Fibroblast of villous mesenchyme (primary cell): ENCODE data around the gene RMI2. TPM values are rescaled to one million over a fixed set of nuclear protein-coding genes. Genes with fewer than 3 reads are reported as not detected.
A peak's percentile ranks its signal among the peaks of the same experiment; 100 is the strongest.

Source experiments
- DNase-seq: peaks from one replicate; pipeline ENCODE4 v3.0.0-alpha.2; 2010; ENCODE audit warnings: low read depth
- H3K4me3 ChIP-seq: 2 replicates; pipeline ENCODE4 v1.5.1; 2011; ENCODE audit warnings: low read depth, mild to moderate bottlenecking, low read length
- total RNA-seq: library from RNA; depleted of rRNA; stranded (reverse); fragments of >200 nt; gene quantifications from 2 replicates; pipeline ENCODE4 v1.2.3, GENCODE V29; 2012
- TF ChIP-seq, protein P1 (sequence below): IDR thresholded peaks from 2 replicates; pipeline ENCODE4 v1.5.1; 2012; ENCODE audit warnings: low read depth, mild to moderate bottlenecking, low read length; ENCODE audit not compliant: insufficient read depth

Gene RMI2
- total RNA-seq, 1 donor, result 5.6 TPM

DNA sequence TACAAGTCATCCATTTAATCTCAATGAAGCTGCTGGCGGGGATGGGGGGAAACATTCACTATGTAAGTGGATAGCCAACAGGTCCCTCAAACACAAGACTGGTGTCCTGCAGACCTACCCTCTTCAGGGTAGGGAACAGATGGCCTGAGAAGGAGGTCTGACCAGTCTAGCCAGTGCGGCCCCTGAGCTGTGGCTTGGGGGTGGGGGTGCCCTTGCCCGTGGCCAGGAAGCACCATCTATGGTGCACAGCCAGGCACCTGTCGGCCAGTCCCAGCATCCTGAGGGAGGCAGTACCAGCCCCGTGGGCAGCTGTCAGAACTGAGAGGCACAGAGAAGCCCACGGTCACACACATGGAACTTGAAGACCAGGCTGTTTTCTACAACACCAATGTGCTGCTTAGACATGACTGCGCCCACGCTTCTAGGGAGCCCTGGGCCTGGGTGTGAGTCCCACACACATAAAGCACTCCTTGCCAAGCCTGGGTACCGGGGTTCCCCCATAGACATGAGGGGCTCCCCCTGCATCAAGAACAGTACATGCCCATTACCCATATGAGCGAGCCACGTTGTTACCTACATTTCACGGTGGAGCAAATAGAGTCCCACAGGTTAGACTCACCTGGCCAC lies 40.9 kb downstream of the RMI2 start:
- DNase-seq, result no peak
- H3K4me3 ChIP-seq, result no peak overlapping the region
- TF ChIP-seq, protein P1, sequence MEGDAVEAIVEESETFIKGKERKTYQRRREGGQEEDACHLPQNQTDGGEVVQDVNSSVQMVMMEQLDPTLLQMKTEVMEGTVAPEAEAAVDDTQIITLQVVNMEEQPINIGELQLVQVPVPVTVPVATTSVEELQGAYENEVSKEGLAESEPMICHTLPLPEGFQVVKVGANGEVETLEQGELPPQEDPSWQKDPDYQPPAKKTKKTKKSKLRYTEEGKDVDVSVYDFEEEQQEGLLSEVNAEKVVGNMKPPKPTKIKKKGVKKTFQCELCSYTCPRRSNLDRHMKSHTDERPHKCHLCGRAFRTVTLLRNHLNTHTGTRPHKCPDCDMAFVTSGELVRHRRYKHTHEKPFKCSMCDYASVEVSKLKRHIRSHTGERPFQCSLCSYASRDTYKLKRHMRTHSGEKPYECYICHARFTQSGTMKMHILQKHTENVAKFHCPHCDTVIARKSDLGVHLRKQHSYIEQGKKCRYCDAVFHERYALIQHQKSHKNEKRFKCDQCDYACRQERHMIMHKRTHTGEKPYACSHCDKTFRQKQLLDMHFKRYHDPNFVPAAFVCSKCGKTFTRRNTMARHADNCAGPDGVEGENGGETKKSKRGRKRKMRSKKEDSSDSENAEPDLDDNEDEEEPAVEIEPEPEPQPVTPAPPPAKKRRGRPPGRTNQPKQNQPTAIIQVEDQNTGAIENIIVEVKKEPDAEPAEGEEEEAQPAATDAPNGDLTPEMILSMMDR, result no peak

DNA sequence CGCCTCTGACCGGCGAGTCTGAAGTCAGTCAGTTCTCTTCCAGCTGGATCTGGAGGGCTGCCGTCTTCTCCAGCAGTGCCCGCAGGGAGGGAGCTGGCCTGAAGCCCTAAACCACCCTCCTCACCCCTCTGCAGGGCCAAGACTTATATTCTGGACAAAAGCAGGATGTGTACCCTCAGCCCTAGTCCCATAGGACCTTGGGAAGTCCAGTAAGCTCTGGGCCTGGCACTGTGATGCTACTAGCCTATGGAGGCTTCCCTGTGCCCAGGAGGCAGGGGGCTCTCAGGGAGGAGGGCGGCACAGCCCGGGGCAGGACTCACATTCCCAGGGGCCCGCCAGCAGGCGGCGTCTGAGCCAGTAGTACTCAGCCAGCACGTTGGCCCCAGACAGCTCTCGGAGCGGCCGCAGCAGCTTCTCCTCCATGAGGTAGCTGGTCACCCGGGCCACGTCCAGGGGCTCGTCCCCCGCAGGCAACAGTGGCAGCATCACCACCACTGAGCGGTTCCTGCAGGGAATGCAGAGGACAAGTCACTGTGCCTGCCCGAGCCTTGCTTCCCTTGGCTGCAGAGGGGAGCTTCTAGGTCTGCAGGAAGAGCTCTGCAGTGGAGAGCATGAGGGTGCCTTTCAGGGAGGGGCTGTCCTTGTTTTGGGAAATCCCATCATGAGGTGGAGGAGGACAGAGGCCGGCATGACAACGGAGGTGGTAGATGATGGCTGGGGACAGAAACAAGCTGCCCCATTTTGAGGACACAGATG lies 41.7 kb downstream of the RMI2 start:
- TF ChIP-seq, protein P1, result peak; percentile 65
- H3K4me3 ChIP-seq, result no peak overlapping the region
- DNase-seq, result peak; percentile 29

DNA sequence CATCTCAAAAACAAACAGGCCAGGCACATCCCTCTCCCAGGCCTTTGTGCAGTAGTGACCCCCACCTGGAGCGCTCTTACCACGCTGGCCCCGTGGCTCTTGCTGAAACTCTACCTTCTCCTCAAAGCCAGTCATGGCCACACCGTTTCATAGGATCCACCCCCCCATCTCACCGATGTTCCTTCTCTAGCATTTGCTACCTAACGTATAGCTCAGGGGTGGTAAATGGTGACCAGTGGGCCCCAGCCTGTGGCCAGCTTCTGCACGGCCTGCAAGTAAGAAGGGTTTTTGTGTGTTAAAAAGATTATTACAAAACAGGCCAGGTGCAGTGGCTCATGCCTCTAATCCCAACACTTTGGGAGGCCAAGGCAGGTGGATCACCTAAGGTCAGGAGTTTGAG lies 43.8 kb downstream of the RMI2 start:
- TF ChIP-seq, protein P1, result no peak

DNA sequence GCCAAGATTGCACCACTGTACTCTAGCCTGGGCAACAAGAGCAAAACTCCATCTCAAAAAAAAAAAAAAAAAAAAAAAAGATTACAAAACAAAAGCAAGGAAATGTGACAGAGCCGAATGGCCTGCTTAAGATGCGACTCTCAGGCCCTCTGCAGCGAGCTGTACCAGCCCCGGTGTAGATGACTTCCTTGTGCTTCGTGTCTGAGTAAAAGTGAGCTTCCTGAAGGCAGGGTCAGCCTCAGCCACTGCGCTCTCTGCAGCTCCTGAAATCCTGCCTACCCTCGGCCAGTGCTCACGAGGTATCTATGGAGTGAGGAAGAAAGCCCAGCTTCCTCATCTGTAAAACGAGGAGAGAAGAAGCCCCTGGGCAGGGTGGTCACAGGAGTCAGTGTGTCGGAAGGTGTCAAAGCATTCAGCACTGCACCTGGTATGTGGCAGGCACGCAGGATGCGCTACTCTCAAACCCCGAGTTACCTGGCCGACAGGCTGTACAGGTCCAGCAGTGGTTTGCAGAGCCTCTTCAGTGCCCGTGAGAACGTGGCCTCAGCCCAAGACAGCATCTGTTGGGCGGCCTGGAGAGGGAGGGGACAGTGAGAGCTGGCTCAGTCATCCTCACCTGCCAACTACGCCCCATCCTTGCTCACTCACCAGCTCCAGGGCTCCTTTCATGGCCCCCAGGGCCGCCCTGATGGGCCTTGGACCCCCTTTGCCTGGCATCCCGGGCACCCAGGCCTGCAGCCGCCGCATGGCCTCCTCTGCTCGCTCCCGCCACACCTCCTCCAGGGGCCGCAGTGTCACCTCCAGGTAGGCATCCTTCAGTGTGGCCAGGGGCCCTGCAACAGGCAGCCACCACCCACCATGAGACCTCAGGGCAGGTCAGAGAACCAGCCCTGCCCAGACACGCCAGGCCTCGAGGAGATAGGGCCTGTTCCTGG lies 44.6 kb downstream of the RMI2 start:
- TF ChIP-seq, protein P1, result no peak
- H3K4me3 ChIP-seq, result no peak overlapping the region
- DNase-seq, result no peak

More for the DNA sequence above, 43.8 kb downstream of the RMI2 start:
- no peak overlapping the region for H3K4me3 ChIP-seq
- no peak for DNase-seq

DNA sequence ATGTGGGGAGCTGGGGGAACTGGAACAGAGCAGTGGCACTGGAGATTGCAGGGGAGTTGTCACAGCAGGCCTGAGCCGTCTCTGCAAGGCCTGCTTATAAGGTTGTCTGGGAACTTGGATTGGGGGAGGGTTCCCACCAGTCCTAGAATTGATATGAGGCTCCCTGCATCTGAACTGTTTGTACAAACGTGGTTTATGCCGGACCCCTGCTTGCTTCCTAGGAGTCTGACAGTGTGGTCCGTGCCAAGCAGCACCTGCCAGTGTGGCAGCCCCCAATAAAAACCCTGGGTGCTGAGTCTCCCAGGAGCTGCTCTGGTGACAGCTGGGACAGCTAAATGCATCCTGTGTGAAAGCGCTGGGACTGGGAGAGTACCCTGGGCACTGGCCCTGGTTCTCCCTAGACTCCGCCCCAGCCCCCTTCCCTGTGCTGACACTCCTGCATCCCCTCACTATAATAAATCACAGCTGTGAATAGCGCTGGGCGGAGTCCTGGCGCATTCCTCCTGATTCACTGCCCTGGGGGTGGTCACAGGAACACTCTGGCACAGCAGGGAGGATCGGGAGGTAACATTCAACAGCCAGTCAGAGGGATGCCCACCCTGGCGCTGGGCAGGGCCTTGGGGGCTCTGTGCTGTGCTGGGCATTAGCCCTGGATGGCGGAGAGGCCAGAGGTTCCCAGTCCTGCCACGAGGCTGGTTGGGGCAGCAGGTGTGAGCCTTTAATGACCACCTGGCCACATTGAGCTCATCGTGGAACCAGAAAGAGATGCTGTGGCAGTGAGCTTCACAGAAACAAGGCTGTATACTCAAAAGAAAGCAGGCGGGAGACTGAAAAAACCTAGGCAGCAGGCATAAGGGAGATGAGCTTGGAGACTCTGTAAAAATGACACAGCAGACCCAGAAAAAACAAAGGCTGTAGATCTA lies 45.6 kb downstream of the RMI2 start:
- TF ChIP-seq, protein P1, result no peak
- no peak overlapping the region for H3K4me3 ChIP-seq
- DNase-seq, result no peak

DNA sequence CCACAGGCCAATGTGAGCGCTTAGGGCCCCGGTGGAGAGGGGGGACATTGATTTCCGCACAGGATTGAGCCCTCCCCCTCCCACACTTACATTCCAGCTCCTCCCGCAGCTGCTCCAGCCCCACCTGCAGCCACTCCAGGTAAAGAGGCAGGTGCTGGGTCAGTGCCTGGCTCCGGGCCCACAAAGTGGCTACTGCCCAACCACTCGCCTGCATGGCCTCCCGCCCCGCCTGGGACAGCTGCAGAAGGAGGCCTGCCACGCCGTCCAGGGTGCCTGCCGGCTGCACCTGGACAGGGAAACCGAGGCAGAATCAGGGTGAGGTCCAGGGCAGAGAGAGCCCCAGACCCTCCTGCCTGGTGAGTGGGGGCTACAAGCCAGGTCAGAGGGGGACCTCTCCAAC lies 46.3 kb downstream of the RMI2 start:
- TF ChIP-seq, protein P1, result no peak
- DNase-seq, result no peak
- H3K4me3 ChIP-seq, result no peak overlapping the region
